Testis (tissue), 3 donors: ENCODE data around the gene DDX1. TPM values are rescaled to one million over a fixed set of nuclear protein-coding genes. Genes with fewer than 3 reads are reported as not detected.

Experiments
- DNase-seq: peaks from one replicate; pipeline ENCODE4 v3.0.0-alpha.2; 2019
- H3K27ac ChIP-seq, 2 donors: fragments of 200-600 bp; sonication (generic); one replicate each; pipeline ENCODE4 v1.5.1; 2019
- H3K27me3 ChIP-seq: fragments of 200-600 bp; sonication (generic); one replicate; pipeline ENCODE4 v1.5.1; 2019
- H3K36me3 ChIP-seq: fragments of 200-600 bp; sonication (generic); one replicate; pipeline ENCODE4 v1.5.1; 2017; ENCODE audit warnings: low read depth; ENCODE audit errors: missing control alignments
- H3K4me1 ChIP-seq: fragments of 200-600 bp; sonication (generic); one replicate; pipeline ENCODE4 v1.5.1; 2019
- H3K4me3 ChIP-seq, 2 donors: fragments of 200-600 bp; sonication (generic); one replicate each; pipeline ENCODE4 v1.5.1; 2017 to 2019
- H3K9me3 ChIP-seq: fragments of 200-600 bp; sonication (generic); one replicate; pipeline ENCODE4 v1.5.1; 2017
- POLR2A ChIP-seq: fragments of 450-650 bp; IDR thresholded peaks from one replicate; pipeline ENCODE4 v1.6.1; 2017; ENCODE audit warnings: antibody characterized with exemption, mild to moderate bottlenecking, moderate library complexity
- WGBS, 2 donors: methylation state at CpG; one replicate each; pipeline ENCODE4 v1.1.5; 2018; 5-methylcytosine and 5-hydroxymethylcytosine counted together
- intact Hi-C: fragments of 100-400 bp; cut with DNase I; formaldehyde crosslinking; loops from one replicate; pipeline ENCODE4 v1.15.1; 2023; ENCODE audit warnings: low total_unique reads
- polyA plus RNA-seq: library from polyadenylated mRNA; stranded (reverse); fragments of 350-450 nt; fragmentation: Illumina TruSeq; extraction: RNeasy Lipid Tissue Mini Kit (QIAGEN cat#74804); gene quantifications from one replicate; pipeline ENCODE4 v1.2.3, GENCODE V29; 2014; ENCODE audit warnings: low read depth, low replicate concordance; ENCODE audit not compliant: insufficient read depth
- total RNA-seq, 2 donors: library from RNA; depleted of rRNA; stranded (reverse); fragments of >200 nt; gene quantifications; one replicate each; pipeline ENCODE4 v1.2.3, GENCODE V29; 2016
- TF ChIP-seq, protein P1 (sequence below), 3 experiments: fragments of 450-650 bp in 2 of 3; fragments of 200-600 bp in 1 of 3; sonication (generic) in 1 of 3; IDR thresholded peaks; one replicate each; pipeline ENCODE4 v1.5.1; 2016 to 2019; ENCODE audit warnings: antibody characterized with exemption in 3 of 3, mild to moderate bottlenecking in 2 of 3, moderate library complexity in 1 of 3

Gene DDX1
- total and polyA plus RNA-seq, 3 donors from 2014 or later, result 60.4 to 66.9 (median 65.0) TPM

DNA sequence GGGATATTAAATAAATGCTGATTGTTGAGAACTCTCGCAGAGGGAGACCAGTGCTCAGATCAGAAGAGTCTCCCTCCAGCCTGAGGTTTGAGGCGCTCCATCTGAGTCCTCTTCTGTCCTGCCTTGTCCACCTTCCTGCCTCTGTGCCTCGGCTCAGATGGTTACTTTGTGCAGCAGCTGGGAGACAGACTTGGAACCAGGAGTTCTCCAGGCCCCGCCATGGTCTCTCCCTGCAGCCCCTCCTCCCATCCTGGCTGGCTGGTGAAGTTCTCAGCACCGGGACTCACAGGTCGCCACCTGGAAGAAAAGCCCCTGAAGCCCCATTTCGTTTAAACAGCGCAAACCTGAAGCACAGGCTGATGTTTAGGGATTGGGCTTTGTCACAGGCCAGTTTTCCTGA, 60.6 kb downstream of the DDX1 start:
- Histone ChIP-seq H3K36me3 (no peaks in the 10 kb centered on the region), H3K4me3 (no peak overlapping the region), H3K9me3 (no peaks in the 10 kb centered on the region), H3K27me3 (no peaks in the 10 kb centered on the region), H3K27ac (no peak overlapping the region), H3K4me1 (no peaks in the 10 kb centered on the region)
- DNase-seq, result no peak
- intact Hi-C loops, result no loop called here
- WGBS, 2 donors, result 87 to 91% methylated on average over 8 of the region's 8 CpGs
- no peak for TF ChIP-seq POLR2A
- TF ChIP-seq, protein P1, sequence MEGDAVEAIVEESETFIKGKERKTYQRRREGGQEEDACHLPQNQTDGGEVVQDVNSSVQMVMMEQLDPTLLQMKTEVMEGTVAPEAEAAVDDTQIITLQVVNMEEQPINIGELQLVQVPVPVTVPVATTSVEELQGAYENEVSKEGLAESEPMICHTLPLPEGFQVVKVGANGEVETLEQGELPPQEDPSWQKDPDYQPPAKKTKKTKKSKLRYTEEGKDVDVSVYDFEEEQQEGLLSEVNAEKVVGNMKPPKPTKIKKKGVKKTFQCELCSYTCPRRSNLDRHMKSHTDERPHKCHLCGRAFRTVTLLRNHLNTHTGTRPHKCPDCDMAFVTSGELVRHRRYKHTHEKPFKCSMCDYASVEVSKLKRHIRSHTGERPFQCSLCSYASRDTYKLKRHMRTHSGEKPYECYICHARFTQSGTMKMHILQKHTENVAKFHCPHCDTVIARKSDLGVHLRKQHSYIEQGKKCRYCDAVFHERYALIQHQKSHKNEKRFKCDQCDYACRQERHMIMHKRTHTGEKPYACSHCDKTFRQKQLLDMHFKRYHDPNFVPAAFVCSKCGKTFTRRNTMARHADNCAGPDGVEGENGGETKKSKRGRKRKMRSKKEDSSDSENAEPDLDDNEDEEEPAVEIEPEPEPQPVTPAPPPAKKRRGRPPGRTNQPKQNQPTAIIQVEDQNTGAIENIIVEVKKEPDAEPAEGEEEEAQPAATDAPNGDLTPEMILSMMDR (IDR thresholded peaks at IDR 0.05), result no peak

DNA sequence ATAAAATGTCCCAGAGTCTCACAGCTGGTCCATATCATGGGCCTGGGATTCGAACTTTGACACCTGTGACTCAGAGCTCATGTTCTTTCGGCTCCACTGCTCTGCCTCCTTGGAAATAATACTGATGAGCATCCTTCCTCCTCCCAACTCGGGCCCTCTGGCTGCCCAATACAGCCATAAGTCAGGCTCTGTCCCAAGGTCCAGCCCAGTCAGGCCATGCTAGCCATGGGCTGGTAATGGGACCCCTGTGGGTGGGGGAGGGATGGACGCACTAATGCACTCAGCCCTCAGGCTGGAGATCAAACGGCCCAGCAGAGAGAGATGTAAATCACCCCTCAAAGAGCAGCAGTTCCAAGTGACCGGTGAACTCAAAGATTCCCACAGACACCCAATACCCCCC, 61.1 kb downstream of the DDX1 start:
- no peaks in the 10 kb centered on the region for H3K4me1 ChIP-seq
- 59 to 74% methylated on average over 5 to 6 of the region's 6 CpGs for WGBS, 2 donors
- TF ChIP-seq, protein P1 (IDR thresholded peaks at IDR 0.05), result no peak
- no peak for TF ChIP-seq POLR2A
- intact Hi-C loops, result no loop called here
- H3K27ac ChIP-seq, result no peak overlapping the region
- no peaks in the 10 kb centered on the region for H3K27me3 ChIP-seq
- no peak for DNase-seq
- H3K36me3 ChIP-seq, result no peaks in the 10 kb centered on the region
- no peaks in the 10 kb centered on the region for H3K9me3 ChIP-seq
- no peak overlapping the region for H3K4me3 ChIP-seq

DNA sequence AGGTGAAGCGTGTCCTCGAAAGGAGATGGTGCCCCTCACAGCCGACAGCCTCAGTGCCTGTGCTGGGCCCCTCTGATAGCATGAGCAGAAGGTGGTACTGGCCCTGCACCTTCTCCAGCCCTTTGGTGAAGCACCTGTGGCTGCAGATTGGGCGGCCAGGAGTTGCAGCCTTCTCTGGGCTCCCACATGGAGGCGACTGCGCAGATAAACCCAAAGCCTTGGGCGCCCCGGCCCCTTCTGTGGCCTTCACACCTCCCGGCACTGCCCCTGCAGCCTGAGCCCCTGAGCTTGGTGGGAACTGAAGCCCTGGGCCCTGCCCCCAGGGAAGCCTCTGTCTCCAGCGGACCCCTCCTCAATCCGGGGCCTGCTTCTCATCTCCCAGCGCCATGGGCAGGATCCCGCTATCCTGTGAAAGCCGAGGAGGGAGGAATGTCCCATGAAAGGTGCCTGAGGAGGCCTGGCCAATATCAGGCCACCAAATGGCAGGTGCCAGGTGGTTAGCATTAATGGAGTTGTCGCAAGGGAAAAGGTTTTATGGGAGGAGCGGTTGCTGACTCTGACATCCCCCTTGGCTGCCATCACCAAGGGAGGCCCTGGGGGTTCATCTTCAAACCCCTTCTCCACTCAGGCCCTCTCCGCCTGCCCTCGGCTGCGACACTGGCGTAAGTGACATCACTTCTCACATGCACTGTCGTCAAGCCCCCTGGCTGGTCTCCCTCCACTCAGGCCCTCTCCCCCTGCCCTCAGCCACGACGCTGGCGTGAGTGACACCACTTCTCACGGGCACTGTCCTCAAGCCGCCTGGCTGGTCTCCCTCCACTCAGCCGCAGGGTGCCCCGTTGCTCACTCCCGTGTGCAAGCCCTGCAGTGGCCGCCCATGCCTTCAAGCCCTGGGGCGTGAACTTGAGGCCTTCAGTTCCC, 62.4 kb downstream of the DDX1 start:
- H3K4me3 ChIP-seq, result no peak overlapping the region
- WGBS, 2 donors, result 92 to 95% methylated on average over 24 to 31 of the region's 31 CpGs
- DNase-seq, result no peak
- no peaks in the 10 kb centered on the region for H3K4me1 ChIP-seq
- no peaks in the 10 kb centered on the region for H3K27me3 ChIP-seq
- intact Hi-C loops, result no loop called here
- H3K9me3 ChIP-seq, result no peaks in the 10 kb centered on the region
- H3K36me3 ChIP-seq, result no peaks in the 10 kb centered on the region
- TF ChIP-seq, protein P1 (IDR thresholded peaks at IDR 0.05), result no peak
- no peak for TF ChIP-seq POLR2A
- H3K27ac ChIP-seq, result no peak overlapping the region

DNA sequence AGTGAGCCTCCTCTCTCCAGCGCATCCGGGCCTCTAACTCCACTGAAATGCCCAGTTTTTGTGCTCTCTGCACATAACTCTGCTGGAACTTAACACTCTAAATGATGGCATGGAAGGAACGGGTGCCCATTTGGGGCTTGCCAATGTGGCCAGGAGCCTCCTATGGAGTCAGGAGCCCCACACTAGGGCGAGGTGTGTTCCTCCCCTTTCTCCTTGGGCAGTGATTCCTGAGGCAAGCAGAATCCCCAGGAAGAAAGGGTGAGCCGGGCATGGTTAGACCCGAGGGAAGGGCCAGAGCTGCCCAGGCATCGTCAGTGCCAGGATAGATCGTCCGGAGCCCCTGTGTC, 63.0 kb downstream of the DDX1 start:
- Histone ChIP-seq H3K9me3 (no peaks in the 10 kb centered on the region), H3K36me3 (no peaks in the 10 kb centered on the region), H3K4me3 (no peak overlapping the region), H3K4me1 (no peaks in the 10 kb centered on the region), H3K27ac (no peak overlapping the region), H3K27me3 (no peaks in the 10 kb centered on the region)
- DNase-seq, result no peak
- intact Hi-C loops, result no loop called here
- WGBS, 2 donors, result 96 to 97% methylated on average over 8 to 9 of the region's 9 CpGs
- TF ChIP-seq, protein P1 (IDR thresholded peaks at IDR 0.05), result no peak
- no peak for TF ChIP-seq POLR2A
